HEK293T (cell line): ENCODE results near the gene APBB2.

ENCODE experiments used
- ARNT ChIP-seq: fragments of 450-650 bp; IDR thresholded peaks from 2 replicates; pipeline ENCODE4 v1.6.1; 2017; ENCODE audit warnings: mild to moderate bottlenecking
- BHLHE40 ChIP-seq: fragments of 450-650 bp; IDR thresholded peaks from 2 replicates; pipeline ENCODE4 v1.6.1; 2016; ENCODE audit warnings: mild to moderate bottlenecking, moderate library complexity, borderline replicate concordance
- CTBP1 ChIP-seq: fragments of 450-650 bp; IDR thresholded peaks from 2 replicates; pipeline ENCODE4 v1.6.1; 2016; ENCODE audit warnings: borderline replicate concordance
- FOXK2 ChIP-seq: fragments of 450-650 bp; IDR thresholded peaks from 2 replicates; pipeline ENCODE4 v1.6.1; 2016; ENCODE audit warnings: mild to moderate bottlenecking
- FOXM1 ChIP-seq: fragments of 450-650 bp; IDR thresholded peaks from 2 replicates; pipeline ENCODE4 v1.6.1; 2017; ENCODE audit warnings: mild to moderate bottlenecking, borderline replicate concordance
- LEF1 ChIP-seq: fragments of 450-650 bp; IDR thresholded peaks from 2 replicates; pipeline ENCODE4 v1.6.1; 2017; ENCODE audit warnings: mild to moderate bottlenecking, borderline replicate concordance
- PKNOX1 ChIP-seq: fragments of 450-650 bp; IDR thresholded peaks from 2 replicates; pipeline ENCODE4 v1.6.1; 2016
- SP1 ChIP-seq: fragments of 450-650 bp; IDR thresholded peaks from 2 replicates; pipeline ENCODE4 v1.6.1; 2017
- SUZ12 ChIP-seq: fragments of 450-650 bp; IDR thresholded peaks from 2 replicates; pipeline ENCODE4 v1.6.1; 2016; ENCODE audit warnings: mild to moderate bottlenecking

GRCh38 chr4:41167191-41167590, 47.2 kb downstream of the APBB2 start:
- TF ChIP-seq FOXM1 = no peak
- no peak for TF ChIP-seq ARNT
- no peak for TF ChIP-seq SP1
- no peak for TF ChIP-seq CTBP1
- no peak for TF ChIP-seq PKNOX1
- TF ChIP-seq SUZ12 = no peak
- TF ChIP-seq BHLHE40 = no peak
- no peak for TF ChIP-seq LEF1
- TF ChIP-seq FOXK2 = no peak
